Measurements from ENCODE around the gene ZBTB20.

Gene ZBTB20

GRCh38 chr3:114739627-114740026 lies 407.5 kb downstream of the ZBTB20 start:
- TF ChIP-seq, protein P1, sequence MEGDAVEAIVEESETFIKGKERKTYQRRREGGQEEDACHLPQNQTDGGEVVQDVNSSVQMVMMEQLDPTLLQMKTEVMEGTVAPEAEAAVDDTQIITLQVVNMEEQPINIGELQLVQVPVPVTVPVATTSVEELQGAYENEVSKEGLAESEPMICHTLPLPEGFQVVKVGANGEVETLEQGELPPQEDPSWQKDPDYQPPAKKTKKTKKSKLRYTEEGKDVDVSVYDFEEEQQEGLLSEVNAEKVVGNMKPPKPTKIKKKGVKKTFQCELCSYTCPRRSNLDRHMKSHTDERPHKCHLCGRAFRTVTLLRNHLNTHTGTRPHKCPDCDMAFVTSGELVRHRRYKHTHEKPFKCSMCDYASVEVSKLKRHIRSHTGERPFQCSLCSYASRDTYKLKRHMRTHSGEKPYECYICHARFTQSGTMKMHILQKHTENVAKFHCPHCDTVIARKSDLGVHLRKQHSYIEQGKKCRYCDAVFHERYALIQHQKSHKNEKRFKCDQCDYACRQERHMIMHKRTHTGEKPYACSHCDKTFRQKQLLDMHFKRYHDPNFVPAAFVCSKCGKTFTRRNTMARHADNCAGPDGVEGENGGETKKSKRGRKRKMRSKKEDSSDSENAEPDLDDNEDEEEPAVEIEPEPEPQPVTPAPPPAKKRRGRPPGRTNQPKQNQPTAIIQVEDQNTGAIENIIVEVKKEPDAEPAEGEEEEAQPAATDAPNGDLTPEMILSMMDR (IDR thresholded peaks at IDR 0.05; ENCODE audit: insufficient read depth, low read length, poor library complexity, severe bottlenecking), result no peak
- TF ChIP-seq EZH2phosphoT487 (conservative IDR thresholded peaks at IDR 0.05; ENCODE audit: low read length), result no peak
- Histone ChIP-seq H3K27me3 (ENCODE audit: low read length) (no peaks in the 10 kb centered on the region), H3K9me2 (replicated peaks; ENCODE audit: insufficient read depth, low read length) (no peaks in the 10 kb centered on the region), H3K36me3 (ENCODE audit: low read length) (no peaks in the 10 kb centered on the region), H3K4me3 (ENCODE audit: insufficient read depth, low read length, poor library complexity, severe bottlenecking) (no peak overlapping the region), H3K9me3 (ENCODE audit: insufficient read depth, low read length) (no peaks in the 10 kb centered on the region), H3F3A (ENCODE audit: insufficient read depth) (no peaks in the 10 kb centered on the region), H3K4me2 (ENCODE audit: low read depth, low read length, poor library complexity, severe bottlenecking) (no peak overlapping the region), H3K79me2 (ENCODE audit: insufficient read depth, low read length) (no peaks in the 10 kb centered on the region), H3K9ac (ENCODE audit: low read length) (no peak overlapping the region), H4K20me1 (ENCODE audit: low read depth, low read length) (no peaks in the 10 kb centered on the region), H2AFZ (ENCODE audit: low read depth, low read length, severe bottlenecking) (no peak overlapping the region), H3K27ac (ENCODE audit: low read depth, low read length) (no peak overlapping the region)

GRCh38 chr3:114732353-114732752 lies 414.7 kb downstream of the ZBTB20 start:
- no peaks in the 10 kb centered on the region for H3K27me3 ChIP-seq (ENCODE audit: low read length)
- H3K4me3 ChIP-seq (ENCODE audit: insufficient read depth, low read length, poor library complexity, severe bottlenecking), result no peak overlapping the region
- H3K36me3 ChIP-seq (ENCODE audit: low read length), result no peaks in the 10 kb centered on the region
- H3K79me2 ChIP-seq (ENCODE audit: insufficient read depth, low read length), result no peaks in the 10 kb centered on the region
- H4K20me1 ChIP-seq (ENCODE audit: low read depth, low read length), result no peaks in the 10 kb centered on the region
- H3F3A ChIP-seq (ENCODE audit: insufficient read depth), result no peaks in the 10 kb centered on the region
- H2AFZ ChIP-seq (ENCODE audit: low read depth, low read length, severe bottlenecking), result no peak overlapping the region
- H3K4me2 ChIP-seq (ENCODE audit: low read depth, low read length, poor library complexity, severe bottlenecking), result no peak overlapping the region
- no peak overlapping the region for H3K27ac ChIP-seq (ENCODE audit: low read depth, low read length)
- TF ChIP-seq, protein P1 (IDR thresholded peaks at IDR 0.05; ENCODE audit: insufficient read depth, low read length, poor library complexity, severe bottlenecking), result no peak
- TF ChIP-seq EZH2phosphoT487 (conservative IDR thresholded peaks at IDR 0.05; ENCODE audit: low read length), result no peak
- H3K9me2 ChIP-seq (replicated peaks; ENCODE audit: insufficient read depth, low read length), result no peaks in the 10 kb centered on the region
- H3K9me3 ChIP-seq (ENCODE audit: insufficient read depth, low read length), result no peaks in the 10 kb centered on the region
- H3K9ac ChIP-seq (ENCODE audit: low read length), result no peak overlapping the region

DNA sequence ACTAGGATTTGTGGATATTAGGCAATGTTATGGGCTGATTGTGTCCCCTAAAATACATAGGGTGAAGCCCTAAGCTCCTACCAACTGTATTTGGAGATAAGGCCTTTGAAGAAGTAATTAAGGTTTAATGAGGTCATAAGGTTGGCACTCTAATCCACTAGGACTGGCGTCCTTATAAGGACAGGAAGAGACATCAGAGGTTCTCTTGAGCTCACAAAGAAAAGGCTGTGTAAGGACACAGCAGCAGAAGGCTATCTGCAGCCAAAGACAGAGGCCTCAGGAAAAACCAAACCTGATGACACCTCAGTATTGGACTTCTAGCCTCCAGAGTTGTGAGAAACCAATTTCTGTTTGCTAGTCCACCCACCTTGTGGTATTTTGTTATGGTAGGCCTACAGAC lies 416.7 kb downstream of the ZBTB20 start:
- Histone ChIP-seq H3K27ac (ENCODE audit: low read depth, low read length) (no peak overlapping the region), H2AFZ (ENCODE audit: low read depth, low read length, severe bottlenecking) (no peak overlapping the region), H3F3A (ENCODE audit: insufficient read depth) (no peaks in the 10 kb centered on the region), H3K9ac (ENCODE audit: low read length) (no peak overlapping the region), H3K36me3 (ENCODE audit: low read length) (no peaks in the 10 kb centered on the region), H3K79me2 (ENCODE audit: insufficient read depth, low read length) (no peaks in the 10 kb centered on the region), H4K20me1 (ENCODE audit: low read depth, low read length) (no peaks in the 10 kb centered on the region), H3K4me3 (ENCODE audit: insufficient read depth, low read length, poor library complexity, severe bottlenecking) (no peak overlapping the region), H3K9me3 (ENCODE audit: insufficient read depth, low read length) (no peaks in the 10 kb centered on the region), H3K27me3 (ENCODE audit: low read length) (no peaks in the 10 kb centered on the region), H3K9me2 (replicated peaks; ENCODE audit: insufficient read depth, low read length) (no peaks in the 10 kb centered on the region), H3K4me2 (ENCODE audit: low read depth, low read length, poor library complexity, severe bottlenecking) (no peak overlapping the region)
- TF ChIP-seq, protein P1 (IDR thresholded peaks at IDR 0.05; ENCODE audit: insufficient read depth, low read length, poor library complexity, severe bottlenecking), result no peak
- no peak for TF ChIP-seq EZH2phosphoT487 (conservative IDR thresholded peaks at IDR 0.05; ENCODE audit: low read length)

Data from SU-DHL-6 (cell line).